Measurements from ENCODE around the gene CACNB2. TPM values are rescaled to one million over a fixed set of nuclear protein-coding genes. Genes with fewer than 3 reads are reported as not detected.

The CACNB2 gene
- total RNA-seq, 4 donors from 2014 or later, result 0.13 to 1.5 (median 0.18) TPM; not detected in 1

DNA sequence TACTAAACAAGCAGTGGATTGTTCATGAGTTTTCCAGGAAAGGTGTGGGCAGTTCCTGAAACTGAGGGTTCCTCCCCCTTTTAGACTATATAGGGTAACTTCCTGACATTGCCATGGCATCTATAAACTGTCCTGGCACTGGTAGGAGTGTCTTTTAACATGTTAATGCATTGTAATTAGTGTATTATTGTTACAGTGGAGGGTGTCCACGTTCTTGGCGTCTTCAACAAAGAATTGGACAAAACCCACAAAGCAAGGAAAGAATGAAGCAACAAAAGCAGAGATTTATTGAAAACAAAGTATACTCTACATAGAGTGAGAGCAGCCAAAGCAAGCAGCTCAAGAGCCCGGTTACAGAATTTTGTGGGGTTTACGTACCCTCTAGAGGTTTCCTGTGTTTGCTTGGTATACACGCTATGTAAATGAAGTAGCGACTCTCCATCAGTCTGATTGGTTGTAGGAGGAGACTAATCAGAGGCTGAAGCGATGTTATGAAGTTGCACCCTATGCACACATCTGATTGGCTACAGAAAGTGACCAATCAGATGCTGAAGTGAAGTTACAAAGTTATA, 335.9 kb downstream of the CACNB2 start:
- TF ChIP-seq CTCF (IDR thresholded peaks at IDR 0.05 in 4 of 5, conservative IDR thresholded peaks at IDR 0.05 in 1 of 5), result no peak
- no peak for DNase-seq
- intact Hi-C loops (cut with DNase I; ENCODE audit: low total_unique reads), result no loop called here
- Histone ChIP-seq H3K4me1 (no peaks in the 10 kb centered on the region), H3K27me3 (no peaks in the 10 kb centered on the region), H3K9me3 (no peaks in the 10 kb centered on the region), H3K27ac (no peak overlapping the region), H3K4me3 (no peak overlapping the region), H3K36me3 (no peaks in the 10 kb centered on the region)
- in situ Hi-C loops (cut with MboI; ENCODE audit: low sequenced_read_pairs in 4 of 4), result no loop called here
- no peak for ATAC-seq

- TF ChIP-seq CTCF (IDR thresholded peaks at IDR 0.05 in 4 of 5, conservative IDR thresholded peaks at IDR 0.05 in 1 of 5) (no peak), POLR2A (IDR thresholded peaks at IDR 0.05) (no peak)
- intact Hi-C loops (cut with DNase I; ENCODE audit: low total_unique reads), result no loop called here
- in situ Hi-C loops (cut with MboI; ENCODE audit: low sequenced_read_pairs in 4 of 4), result no loop called here
- H3K27ac ChIP-seq, result no peak overlapping the region
- H3K27me3 ChIP-seq, result no peaks in the 10 kb centered on the region
- no peak overlapping the region for H3K4me3 ChIP-seq
- ATAC-seq (no peak), DNase-seq (no peak)
- H3K4me1 ChIP-seq, result no peaks in the 10 kb centered on the region
- H3K9me3 ChIP-seq, result no peaks in the 10 kb centered on the region
- no peaks in the 10 kb centered on the region for H3K36me3 ChIP-seq
These were observed 338.1 kb downstream of the CACNB2 start for GRCh38 chr10:18478354-18478753.

DNA sequence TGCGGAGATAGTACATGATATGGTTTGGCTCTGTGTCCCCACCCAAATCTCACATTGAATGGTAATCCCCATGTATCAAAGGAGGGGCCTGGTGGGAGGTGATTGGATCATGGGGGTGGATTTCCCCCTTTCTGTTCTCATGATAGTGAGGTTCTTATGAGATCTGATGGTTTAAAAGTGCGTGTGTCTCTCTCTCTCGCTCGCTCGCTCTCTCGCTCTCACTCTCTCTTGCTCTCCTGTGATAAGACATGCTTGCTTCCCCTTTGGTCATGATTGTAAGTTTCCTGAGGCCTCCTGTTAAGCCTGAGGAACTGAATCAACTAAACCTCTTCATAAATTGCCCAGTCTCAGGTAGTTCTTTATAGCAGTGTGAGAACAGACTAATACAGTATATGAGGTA, 339.3 kb downstream of the CACNB2 start:
- intact Hi-C loops (cut with DNase I; ENCODE audit: low total_unique reads), result no loop called here
- no peak for DNase-seq
- no peak overlapping the region for H3K27ac ChIP-seq
- TF ChIP-seq POLR2A (IDR thresholded peaks at IDR 0.05) (no peak), CTCF (IDR thresholded peaks at IDR 0.05 in 4 of 5, conservative IDR thresholded peaks at IDR 0.05 in 1 of 5) (no peak)
- H3K9me3 ChIP-seq, result no peaks in the 10 kb centered on the region
- H3K27me3 ChIP-seq, result no peaks in the 10 kb centered on the region
- ATAC-seq, result no peak
- H3K4me3 ChIP-seq, result no peak overlapping the region
- in situ Hi-C loops (cut with MboI; ENCODE audit: low sequenced_read_pairs in 4 of 4), result no loop called here
- H3K4me1 ChIP-seq, result no peaks in the 10 kb centered on the region
- H3K36me3 ChIP-seq, result no peaks in the 10 kb centered on the region

DNA sequence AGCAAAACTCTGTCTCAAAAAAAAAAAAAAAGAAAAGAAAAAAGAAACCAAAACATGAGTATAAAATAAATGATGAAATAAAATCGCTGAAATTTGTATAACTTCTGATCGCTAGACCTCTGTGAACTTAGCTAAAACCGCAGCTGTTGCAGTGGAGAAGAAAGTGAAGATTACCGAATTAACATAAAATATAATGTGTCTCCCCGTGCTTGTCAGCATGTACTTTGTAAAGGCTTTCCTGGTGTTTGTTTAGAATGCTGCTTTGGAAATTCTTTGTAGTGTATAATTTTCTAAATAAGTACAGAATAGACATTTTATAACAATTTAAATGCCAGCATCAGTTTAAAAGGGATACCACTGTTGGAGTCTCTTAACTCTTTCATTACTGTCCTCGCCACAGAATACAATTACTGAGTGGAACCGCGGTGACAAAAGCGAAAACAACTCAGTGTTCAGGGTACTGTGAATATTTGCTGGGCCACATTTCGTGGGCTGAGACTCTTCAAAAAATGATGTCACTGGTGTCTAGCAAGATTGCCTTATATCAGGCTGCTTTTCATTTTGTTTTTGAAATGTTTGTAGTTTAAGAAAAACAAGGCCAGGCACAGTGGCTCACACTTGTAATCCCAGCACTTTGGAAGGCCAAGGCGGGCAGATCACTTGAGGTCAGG, 343.4 kb downstream of the CACNB2 start:
- no peaks in the 10 kb centered on the region for H3K27me3 ChIP-seq
- H3K9me3 ChIP-seq, result no peaks in the 10 kb centered on the region
- no peak for DNase-seq
- no peak for ATAC-seq
- no peak for TF ChIP-seq CTCF (IDR thresholded peaks at IDR 0.05 in 4 of 5, conservative IDR thresholded peaks at IDR 0.05 in 1 of 5)
- no peak for TF ChIP-seq POLR2A (IDR thresholded peaks at IDR 0.05)
- in situ Hi-C loops (cut with MboI; ENCODE audit: low sequenced_read_pairs in 4 of 4), result no loop called here
- no peak overlapping the region for H3K4me3 ChIP-seq
- H3K4me1 ChIP-seq, result no peaks in the 10 kb centered on the region
- H3K27ac ChIP-seq, result no peak overlapping the region
- intact Hi-C loops (cut with DNase I; ENCODE audit: low total_unique reads), result no loop called here
- H3K36me3 ChIP-seq, result no peaks in the 10 kb centered on the region

DNA sequence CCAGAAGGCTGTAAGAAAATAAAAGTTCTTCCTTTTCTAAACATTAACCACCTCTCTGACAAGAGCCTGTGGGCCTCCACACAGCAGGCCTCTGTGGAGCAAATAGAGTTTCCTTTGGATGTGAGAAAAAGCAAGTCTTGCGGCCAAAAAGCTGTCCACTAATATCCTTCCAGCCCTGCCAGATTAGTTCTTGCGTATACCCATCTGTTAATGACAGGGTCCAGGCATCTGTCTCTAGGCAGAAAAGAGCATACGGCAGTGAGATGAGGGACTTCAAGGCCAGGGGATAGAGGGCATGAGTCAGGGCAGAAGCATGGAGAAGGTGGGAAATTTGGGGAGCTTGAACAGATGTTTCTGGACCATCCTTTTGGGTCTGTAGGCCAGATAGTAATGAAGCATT, 346.2 kb downstream of the CACNB2 start:
- in situ Hi-C loops (cut with MboI; ENCODE audit: low sequenced_read_pairs in 4 of 4), result no loop called here
- Histone ChIP-seq H3K4me3 (no peak overlapping the region), H3K9me3 (no peaks in the 10 kb centered on the region), H3K27me3 (no peaks in the 10 kb centered on the region), H3K4me1 (no peaks in the 10 kb centered on the region), H3K27ac (no peak overlapping the region), H3K36me3 (no peaks in the 10 kb centered on the region)
- TF ChIP-seq POLR2A (IDR thresholded peaks at IDR 0.05), result no peak
- TF ChIP-seq CTCF (IDR thresholded peaks at IDR 0.05 in 4 of 5, conservative IDR thresholded peaks at IDR 0.05 in 1 of 5), result no peak
- DNase-seq, result no peak
- intact Hi-C loops (cut with DNase I; ENCODE audit: low total_unique reads), result no loop called here
- no peak for ATAC-seq

All from gastrocnemius medialis (tissue), 4 donors.